Purkinje cell (primary cell): ENCODE measurements around the gene FOXI2. TPM values are rescaled to one million over a fixed set of nuclear protein-coding genes. Genes with fewer than 3 reads are reported as not detected.

Source experiments
- polyA plus RNA-seq: library from polyadenylated mRNA; unstranded; fragments of >200 nt; fragmentation: Nextera tagmentation; gene quantifications from 2 replicates; pipeline ENCODE4 v1.2.1, GENCODE V29; 2014

The FOXI2 gene
- polyA plus RNA-seq, result not detected in 2 replicates

DNA sequence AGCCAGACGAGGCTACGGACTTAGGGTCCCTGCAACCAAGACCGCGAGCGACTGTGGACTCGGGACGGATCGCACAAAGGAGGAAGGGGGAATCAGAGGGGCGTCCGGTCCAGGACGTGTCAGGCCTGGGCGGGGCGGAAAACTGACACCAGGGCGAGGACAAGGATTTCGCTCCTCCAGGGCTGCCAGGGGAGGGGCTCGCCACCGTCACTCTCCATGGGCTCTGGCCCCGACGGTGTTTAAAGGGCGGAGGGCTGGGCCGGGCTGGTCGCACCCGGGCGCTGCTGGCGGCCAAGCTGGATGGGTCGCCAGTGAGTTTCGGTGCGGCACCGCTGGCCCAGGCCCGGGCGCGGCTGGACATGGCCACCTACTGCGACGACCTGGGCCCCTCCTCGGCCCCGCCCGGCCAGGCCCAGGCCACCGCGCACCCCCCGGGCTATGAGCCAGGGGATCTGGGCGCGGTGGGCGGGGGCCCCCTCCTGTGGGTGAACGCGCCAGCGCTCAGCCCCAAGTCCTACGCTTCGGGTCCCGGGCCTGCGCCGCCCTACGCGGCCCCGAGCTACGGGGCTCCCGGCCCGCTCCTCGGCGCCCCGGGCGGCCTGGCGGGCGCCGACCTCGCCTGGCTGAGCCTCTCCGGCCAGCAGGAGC lies at the start of gene FOXI2:
Gene FOXI2, plus strand, starts transcription at position 271 of the 648 bp plus-strand sequence. Its CDS starts 89 bp downstream, at position 360.

Other genes starting within 250 kb of the FOXI2 start
- not detected in 2 replicates for gene NPS, start 187.9 kb upstream of the FOXI2 start, polyA plus RNA-seq
- gene CLRN3, start 155.8 kb downstream of the FOXI2 start, polyA plus RNA-seq, result not detected in 2 replicates
- 98.0 and 99.6 TPM in 2 replicates for gene PTPRE, start 169.9 kb downstream of the FOXI2 start, polyA plus RNA-seq